ENCODE data around the gene NFATC2IP. TPM values are rescaled to one million over a fixed set of nuclear protein-coding genes. Genes with fewer than 3 reads are reported as not detected.

NFATC2IP gene
- total RNA-seq, 4 donors from 2014 or later = 10.3 to 40.8 (median 16.6) TPM

DNA sequence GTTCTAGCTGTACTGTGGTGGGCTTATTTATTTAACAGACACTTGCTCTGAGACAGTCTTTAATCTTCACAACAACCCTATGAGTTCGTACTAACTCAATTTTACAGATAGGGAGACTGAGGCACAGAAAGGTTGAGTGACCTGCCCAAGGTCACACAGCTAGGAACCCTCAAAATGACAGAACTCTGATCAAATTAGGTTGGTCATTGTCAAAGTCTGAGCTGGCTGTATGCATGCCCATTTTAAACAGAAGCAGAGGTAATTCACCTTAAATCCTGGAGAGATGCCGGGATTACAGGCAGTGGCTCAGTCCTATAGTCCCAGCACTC, 59.1 kb downstream of the NFATC2IP start:
- TF ChIP-seq POLR2A (IDR thresholded peaks at IDR 0.05) (no peak), CTCF (IDR thresholded peaks at IDR 0.05) (no peak)
- Histone ChIP-seq H3K36me3 (no peaks in the 10 kb centered on the region), H3K27me3 (no peaks in the 10 kb centered on the region), H3K4me1 (no peaks in the 10 kb centered on the region), H3K9me3 (no peaks in the 10 kb centered on the region), H3K27ac (no peak overlapping the region), H3K4me3 (no peak overlapping the region)
- DNase-seq = no peak
- intact Hi-C loops (cut with DNase I; ENCODE audit: low total_unique reads) = no loop called here

DNA sequence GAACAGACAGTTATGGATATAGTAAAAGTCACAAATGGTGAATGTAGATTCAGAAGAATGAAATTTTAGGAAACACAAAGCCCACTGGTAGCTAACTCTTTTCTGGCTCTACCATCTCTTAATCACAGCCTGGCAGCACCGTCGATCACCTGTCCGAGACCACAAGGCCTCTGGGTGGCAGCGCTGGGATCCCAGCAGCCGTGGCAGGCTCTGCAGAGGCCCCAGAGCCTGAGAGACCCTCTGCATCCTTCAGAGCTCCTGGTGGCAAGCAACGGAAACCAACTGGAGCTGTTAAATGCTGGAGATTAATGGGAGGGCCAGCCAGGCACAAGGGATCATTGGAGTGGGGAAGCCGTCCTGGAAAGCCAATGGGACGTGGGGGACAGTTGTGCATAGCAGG, 60.4 kb downstream of the NFATC2IP start:
- Histone ChIP-seq H3K4me3 (no peak overlapping the region), H3K27ac (no peak overlapping the region), H3K36me3 (no peaks in the 10 kb centered on the region), H3K4me1 (no peaks in the 10 kb centered on the region), H3K27me3 (no peaks in the 10 kb centered on the region), H3K9me3 (no peaks in the 10 kb centered on the region)
- DNase-seq = no peak
- intact Hi-C loops (cut with DNase I; ENCODE audit: low total_unique reads) = no loop called here
- TF ChIP-seq POLR2A (IDR thresholded peaks at IDR 0.05) (no peak), CTCF (IDR thresholded peaks at IDR 0.05) (no peak)

DNA sequence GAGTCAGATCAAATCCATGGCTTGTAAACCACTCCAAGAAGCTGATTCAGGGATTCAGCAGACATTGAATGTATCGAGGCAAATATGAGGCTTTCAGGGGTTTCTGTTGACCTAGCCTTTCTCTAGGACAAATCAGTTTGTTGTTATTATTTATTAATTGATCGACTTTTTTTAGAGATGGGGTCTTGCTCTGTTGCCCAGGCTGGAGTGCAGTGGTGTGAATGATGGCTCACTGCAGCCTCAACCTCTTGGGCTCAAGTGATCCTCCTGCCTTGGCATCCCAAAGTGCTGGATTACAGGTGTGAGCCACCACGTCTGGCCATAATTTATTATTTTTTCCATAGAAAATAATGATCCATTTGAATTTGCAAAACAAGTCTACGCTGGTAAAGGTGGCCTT, 61.1 kb downstream of the NFATC2IP start:
- no peaks in the 10 kb centered on the region for H3K9me3 ChIP-seq
- intact Hi-C loops (cut with DNase I; ENCODE audit: low total_unique reads) = no loop called here

GRCh38 chr16:29012913-29013553, 62.3 kb downstream of the NFATC2IP start:
- H3K9me3 ChIP-seq = no peaks in the 10 kb centered on the region
- no peaks in the 10 kb centered on the region for H3K36me3 ChIP-seq
- no peak for DNase-seq
- no peaks in the 10 kb centered on the region for H3K4me1 ChIP-seq
- H3K27me3 ChIP-seq = no peaks in the 10 kb centered on the region
- H3K4me3 ChIP-seq = no peak overlapping the region
- TF ChIP-seq CTCF (IDR thresholded peaks at IDR 0.05) (no peak), POLR2A (IDR thresholded peaks at IDR 0.05) (no peak)
- no peak overlapping the region for H3K27ac ChIP-seq
- intact Hi-C loops (cut with DNase I; ENCODE audit: low total_unique reads) = no loop called here

More for the DNA sequence above, 61.1 kb downstream of the NFATC2IP start:
- Histone ChIP-seq H3K27me3 (no peaks in the 10 kb centered on the region), H3K27ac (no peak overlapping the region), H3K4me3 (no peak overlapping the region), H3K36me3 (no peaks in the 10 kb centered on the region), H3K4me1 (no peaks in the 10 kb centered on the region)
- no peak for DNase-seq
- TF ChIP-seq CTCF (IDR thresholded peaks at IDR 0.05) = no peak
- TF ChIP-seq POLR2A (IDR thresholded peaks at IDR 0.05) = no peak

GRCh38 chr16:29014561-29015069, 63.9 kb downstream of the NFATC2IP start:
- H3K36me3 ChIP-seq = no peaks in the 10 kb centered on the region
- no peak overlapping the region for H3K27ac ChIP-seq
- no peaks in the 10 kb centered on the region for H3K9me3 ChIP-seq
- H3K4me3 ChIP-seq = no peak overlapping the region
- TF ChIP-seq POLR2A (IDR thresholded peaks at IDR 0.05) = no peak
- no peak for TF ChIP-seq CTCF (IDR thresholded peaks at IDR 0.05)
- intact Hi-C loops (cut with DNase I; ENCODE audit: low total_unique reads) = no loop called here
- no peaks in the 10 kb centered on the region for H3K4me1 ChIP-seq
- DNase-seq = no peak
- H3K27me3 ChIP-seq = no peaks in the 10 kb centered on the region

Other genes with a start within 250 kb of the NFATC2IP start
- gene EIF3C, start 239.5 kb upstream of the NFATC2IP start, total RNA-seq = 100 to 1,000 TPM in 3 of 4 donors, 10 to 100 TPM in 1; 52.8 to 426 (median 286) TPM
- gene NPIPB9, start 199.2 kb upstream of the NFATC2IP start, total RNA-seq = 1 to 10 TPM; 2.4 to 9.8 (median 6.7) TPM
- gene ATXN2L, start 127.9 kb upstream of the NFATC2IP start, total RNA-seq = 100 to 1,000 TPM in 1 of 4 donors, 10 to 100 TPM in 2, 1 to 10 TPM in 1; 7.2 to 130 (median 35.0) TPM
- 10 to 100 TPM; 48.3 to 92.9 (median 61.6) TPM for gene TUFM, start 104.6 kb upstream of the NFATC2IP start, total RNA-seq
- 10 to 100 TPM in 3 of 4 donors, 1 to 10 TPM in 1; 9.1 to 63.3 (median 21.4) TPM for gene SH2B1, start 87.1 kb upstream of the NFATC2IP start, total RNA-seq
- gene ATP2A1, start 72.4 kb upstream of the NFATC2IP start, total RNA-seq = 1 to 10 TPM in 1 of 4 donors, not detected in 3; 1.6 TPM
- gene RABEP2, start 25.7 kb upstream of the NFATC2IP start, total RNA-seq = 10 to 100 TPM in 2 of 4 donors, 1 to 10 TPM in 2; 4.9 to 41.1 (median 9.3) TPM
- 1 to 10 TPM in 1 of 4 donors, not detected in 3; 1.5 TPM for gene CD19, start 19.0 kb upstream of the NFATC2IP start, total RNA-seq
- gene SPNS1, start 23.8 kb downstream of the NFATC2IP start, total RNA-seq = 10 to 100 TPM in 3 of 4 donors, 1 to 10 TPM in 1; 7.4 to 74.3 (median 25.3) TPM
- 10 to 100 TPM in 1 of 4 donors, 1 to 10 TPM in 2, under 1 TPM in 1; 0.97 to 12.6 (median 3.0) TPM for gene LAT, start 34.1 kb downstream of the NFATC2IP start, total RNA-seq

Measured in uterus (tissue), 4 donors.